ENCODE measurements around the gene FAU.

GRCh38 chr11:65152122-65152521, 30.2 kb upstream of the FAU start:
- TF ChIP-seq ZNF274 (IDR thresholded peaks at IDR 0.05; ENCODE audit: insufficient read depth, insufficient read length) (no peak), EZH2 (IDR thresholded peaks at IDR 0.05; ENCODE audit: borderline replicate concordance, control insufficient read depth, low read depth, low read length) (no peak), REST (IDR thresholded peaks at IDR 0.05; ENCODE audit: low read depth, low read length) (no peak), TCF12 (IDR thresholded peaks at IDR 0.05; ENCODE audit: low read depth, low read length) (no peak)

Data from GM12878 (cell line).